Activated CD8-positive, alpha-beta T cell treated with anti-CD3 and anti-CD28 coated beads for 36 hours (primary cell): ENCODE results near the gene RHOH. TPM values are rescaled to one million over a fixed set of nuclear protein-coding genes. Genes with fewer than 3 reads are reported as not detected.

ENCODE experiments used
- ATAC-seq: fragments of 200-7000 bp; cut with Tn5 transposase; one replicate; pipeline ENCODE4 v1.10.0; 2021; ENCODE audit warnings: mild to moderate bottlenecking, moderate library complexity
- CTCF ChIA-PET: fragments of 350-600 bp; sonication (Branson Sonifier 250); formaldehyde crosslinking; loops from one replicate; lab custom pipeline; 2021; ENCODE audit warnings: antibody characterized with exemption; lab: Charles Lee
- POLR2A ChIA-PET: fragments of 350-600 bp; sonication (Branson Sonifier 250); formaldehyde crosslinking; loops from one replicate; lab custom pipeline; 2021; ENCODE audit warnings: antibody characterized with exemption; lab: Charles Lee
- DNase-seq: peaks from one replicate; pipeline ENCODE4 v3.0.0-alpha.2; 2020
- H3K27ac Mint-ChIP-seq: one replicate; pipeline ENCODE4 v1.8.0; 2021; ENCODE audit warnings: mild to moderate bottlenecking, mixed read lengths
- H3K27me3 Mint-ChIP-seq: one replicate; pipeline ENCODE4 v1.8.0; 2021; ENCODE audit warnings: mixed read lengths
- H3K36me3 Mint-ChIP-seq: one replicate; pipeline ENCODE4 v1.8.0; 2021; ENCODE audit warnings: low read depth, mixed read lengths
- H3K4me1 Mint-ChIP-seq: one replicate; pipeline ENCODE4 v1.8.0; 2021; ENCODE audit warnings: low read depth, mixed read lengths
- H3K4me3 Mint-ChIP-seq: one replicate; pipeline ENCODE4 v1.8.0; 2021; ENCODE audit warnings: mild to moderate bottlenecking, moderate library complexity, mixed read lengths
- H3K9me3 Mint-ChIP-seq: one replicate; pipeline ENCODE4 v1.8.0; 2021; ENCODE audit warnings: mixed read lengths
- intact Hi-C: fragments of 100-400 bp; cut with micrococcal nuclease; formaldehyde crosslinking; loops from one replicate; pipeline ENCODE4 v1.10.0; 2022
- total RNA-seq, 2 experiments: library from RNA; stranded (reverse); gene quantifications; one replicate each; pipeline ENCODE4 v1.2.3, GENCODE V29; 2021
- TF ChIP-seq, protein P1 (sequence below): fragments of 200-600 bp; IDR thresholded peaks from one replicate; pipeline ENCODE4 v1.8.0; 2022; ENCODE audit warnings: antibody characterized with exemption, mild to moderate bottlenecking

Gene RHOH
- total RNA-seq, 2 experiments from 2014 or later: 121 to 126 TPM

DNA sequence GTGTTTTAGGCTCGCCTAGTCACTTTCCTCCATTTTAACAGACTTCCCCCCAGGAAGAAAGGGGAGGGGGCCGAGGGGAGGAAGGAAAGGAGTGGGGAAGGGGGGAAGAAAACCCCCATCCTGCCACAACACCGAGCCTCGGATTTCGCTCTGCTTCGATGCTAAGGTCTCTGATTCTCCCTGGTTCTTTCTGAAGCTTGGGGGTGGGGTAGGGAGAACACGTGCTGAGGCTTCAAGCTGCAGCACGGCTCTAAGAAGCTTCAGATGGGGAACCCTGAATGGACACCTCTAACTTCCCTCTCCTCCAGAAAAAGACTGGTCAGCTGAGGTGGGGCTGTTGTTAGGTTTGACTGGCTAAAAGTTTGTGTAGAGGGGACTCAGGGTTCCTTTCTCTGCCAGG, 61.8 kb downstream of the RHOH start:
- TF ChIP-seq, protein P1, sequence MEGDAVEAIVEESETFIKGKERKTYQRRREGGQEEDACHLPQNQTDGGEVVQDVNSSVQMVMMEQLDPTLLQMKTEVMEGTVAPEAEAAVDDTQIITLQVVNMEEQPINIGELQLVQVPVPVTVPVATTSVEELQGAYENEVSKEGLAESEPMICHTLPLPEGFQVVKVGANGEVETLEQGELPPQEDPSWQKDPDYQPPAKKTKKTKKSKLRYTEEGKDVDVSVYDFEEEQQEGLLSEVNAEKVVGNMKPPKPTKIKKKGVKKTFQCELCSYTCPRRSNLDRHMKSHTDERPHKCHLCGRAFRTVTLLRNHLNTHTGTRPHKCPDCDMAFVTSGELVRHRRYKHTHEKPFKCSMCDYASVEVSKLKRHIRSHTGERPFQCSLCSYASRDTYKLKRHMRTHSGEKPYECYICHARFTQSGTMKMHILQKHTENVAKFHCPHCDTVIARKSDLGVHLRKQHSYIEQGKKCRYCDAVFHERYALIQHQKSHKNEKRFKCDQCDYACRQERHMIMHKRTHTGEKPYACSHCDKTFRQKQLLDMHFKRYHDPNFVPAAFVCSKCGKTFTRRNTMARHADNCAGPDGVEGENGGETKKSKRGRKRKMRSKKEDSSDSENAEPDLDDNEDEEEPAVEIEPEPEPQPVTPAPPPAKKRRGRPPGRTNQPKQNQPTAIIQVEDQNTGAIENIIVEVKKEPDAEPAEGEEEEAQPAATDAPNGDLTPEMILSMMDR: no peak
- H3K4me3 Mint-ChIP-seq: peak overlapping the region; percentile 47
- peaks cover 2% of the 10 kb centered on the region for H3K36me3 Mint-ChIP-seq
- H3K27ac Mint-ChIP-seq: peak overlapping the region; percentile 84
- peaks cover 3% of the 10 kb centered on the region for H3K9me3 Mint-ChIP-seq
- H3K4me1 Mint-ChIP-seq: peaks cover 80% of the 10 kb centered on the region
- CTCF ChIA-PET: interaction anchor here (1.1 to 2.1 kb wide), 10 partner anchors 9 to 67 kb away, joined by 3 to 9 read pairs (median 4); no protein-coding TSS in a partner anchor
- intact Hi-C loops: no loop called here
- H3K27me3 Mint-ChIP-seq: no peaks in the 10 kb centered on the region
- ATAC-seq (no peak), DNase-seq (no peak)
- POLR2A ChIA-PET: interaction anchor here (0.7 to 5.1 kb wide), 7 partner anchors 8 to 202 kb away, joined by 3 to 24 read pairs (median 3); no protein-coding TSS in a partner anchor

- Mint-ChIP-seq H3K4me1 (peaks cover 76% of the 10 kb centered on the region), H3K36me3 (peaks cover 2% of the 10 kb centered on the region), H3K27ac (peak overlapping the region; percentile 6), H3K27me3 (no peaks in the 10 kb centered on the region), H3K9me3 (peaks cover 5% of the 10 kb centered on the region), H3K4me3 (no peak overlapping the region)
- TF ChIP-seq, protein P1: no peak
- ChIA-PET POLR2A (interaction anchor here (1.1 kb wide), 1 partner anchor 37 kb away, joined by 3 read pairs; no protein-coding TSS in a partner anchor), CTCF (interaction anchor here (0.9 to 1.1 kb wide), 2 partner anchors 22 to 31 kb away, joined by 3 read pairs; no protein-coding TSS in a partner anchor)
- intact Hi-C loops: no loop called here
- no peak for ATAC-seq
- no peak for DNase-seq
Observed at GRCh38 chr4:40261231-40262076, 64.6 kb downstream of the RHOH start.

- Mint-ChIP-seq H3K27me3 (no peaks in the 10 kb centered on the region), H3K27ac (peak overlapping the region; percentile 6), H3K36me3 (peaks cover 2% of the 10 kb centered on the region), H3K4me1 (peaks cover 76% of the 10 kb centered on the region), H3K4me3 (no peak overlapping the region), H3K9me3 (peaks cover 5% of the 10 kb centered on the region)
- CTCF ChIA-PET: no interaction called here
- intact Hi-C loops: no loop called here
- ATAC-seq (peak; percentile 15), DNase-seq (no peak)
- POLR2A ChIA-PET: interaction anchor here (1.1 to 1.7 kb wide), 2 partner anchors 17 to 37 kb away, joined by 3 to 4 read pairs; no protein-coding TSS in a partner anchor
- TF ChIP-seq, protein P1: no peak
Observed at GRCh38 chr4:40262077-40262528, 65.3 kb downstream of the RHOH start.

GRCh38 chr4:40262861-40263260, 66.0 kb downstream of the RHOH start:
- intact Hi-C loops: no loop called here

More at GRCh38 chr4:40262861-40263260, 66.0 kb downstream of the RHOH start:
- POLR2A ChIA-PET: interaction anchor here (1.0 to 1.7 kb wide), 2 partner anchors 17 to 21 kb away, joined by 4 read pairs; no protein-coding TSS in a partner anchor
- ATAC-seq (no peak), DNase-seq (no peak)
- H3K27me3 Mint-ChIP-seq: no peaks in the 10 kb centered on the region
- H3K36me3 Mint-ChIP-seq: peaks cover 2% of the 10 kb centered on the region
- CTCF ChIA-PET: interaction anchor here (1.4 kb wide), 1 partner anchor 12 kb away, joined by 3 read pairs; no protein-coding TSS in a partner anchor
- H3K4me3 Mint-ChIP-seq: no peak overlapping the region
- H3K27ac Mint-ChIP-seq: peak overlapping the region; percentile 11
- H3K4me1 Mint-ChIP-seq: peaks cover 77% of the 10 kb centered on the region
- TF ChIP-seq, protein P1: no peak
- peaks cover 5% of the 10 kb centered on the region for H3K9me3 Mint-ChIP-seq
